Measurements from ENCODE around the gene FAM78A. TPM values are rescaled to one million over a fixed set of nuclear protein-coding genes. Genes with fewer than 3 reads are reported as not detected.

Gene FAM78A
- total and polyA plus RNA-seq, 11 donors, result 13.6 to 37.9 (median 33.4) TPM

- intact Hi-C loops (cut with DNase I), result loop anchor here in 2 of 10 donors (5.0 kb wide), 1 partner anchor 42 kb away; no protein-coding TSS in a partner anchor
- Histone ChIP-seq H3K27me3 (no peaks in the 10 kb centered on the region), H3K4me1 (peaks cover 0 to 74% (median 25%) of the 10 kb centered on the region in 12 donors), H3K9me3 (no peaks in the 10 kb centered on the region), H3K36me3 (peaks cover 0 to 14% (median 0%) of the 10 kb centered on the region in 9 donors), H3K4me3 (peak overlapping the region; percentile 57 to 88 (median 62)), H3K27ac (peak overlapping the region; percentile 78 to 98 (median 94))
- DNase-seq, result peak in 1 of 5 donors; percentile 42
- TF ChIP-seq POLR2A (IDR thresholded peaks at IDR 0.05), result no peak
- TF ChIP-seq CTCF (IDR thresholded peaks at IDR 0.05), result no peak
- WGBS, 4 donors, result 36 to 45% (median 39%) methylated on average over 18 to 34 of the region's 34 CpGs
- peak in 3 of 4 donors; percentile 21 to 25 (median 23) for ATAC-seq
Observed at GRCh38 chr9:131290036-131290766, 13.9 kb upstream of the FAM78A start.

GRCh38 chr9:131289301-131290035 lies 13.2 kb upstream of the FAM78A start, which contains the start of gene PLPP7:
TSS of gene PLPP7 (plus strand) at chr9:131289723. CDS start at chr9:131289998, 275 bp downstream.
- DNase-seq, result peak; percentile 88 to 95 (median 89)
- Histone ChIP-seq H3K36me3 (peaks cover 0 to 14% (median 0%) of the 10 kb centered on the region in 9 donors), H3K9me3 (no peaks in the 10 kb centered on the region), H3K4me1 (peaks cover 0 to 71% (median 25%) of the 10 kb centered on the region in 12 donors), H3K4me3 (peak within 1 kb of the TSS; percentile 57 to 88 (median 62)), H3K27me3 (no peaks in the 10 kb centered on the region), H3K27ac (peak within 1 kb of the TSS; percentile 78 to 98 (median 94))
- ATAC-seq, result peak; percentile 88 to 94 (median 91)
- 9 to 27% (median 26%) methylated on average over 20 to 28 of the region's 28 CpGs for WGBS, 4 donors
- TF ChIP-seq CTCF (IDR thresholded peaks at IDR 0.05) (peak in 1 of 12 donors; percentile 2), POLR2A (IDR thresholded peaks at IDR 0.05) (peak; percentile 61 to 92)
- intact Hi-C loops (cut with DNase I), result loop anchor here in 3 of 10 donors (5.0 to 10.0 kb wide), 2 partner anchors 43 to 45 kb away; no protein-coding TSS in a partner anchor

- no peak for ATAC-seq
- 75 to 92% (median 81%) methylated on average over 7 to 9 of the region's 9 CpGs for WGBS, 4 donors
- Histone ChIP-seq H3K9me3 (no peaks in the 10 kb centered on the region), H3K4me3 (no peak overlapping the region), H3K27ac (peak overlapping the region in 11 of 12 donors; percentile 82 to 98 (median 95)), H3K36me3 (peaks cover 0 to 12% (median 0%) of the 10 kb centered on the region in 9 donors), H3K4me1 (peaks cover 3 to 65% (median 18%) of the 10 kb centered on the region in 12 donors), H3K27me3 (peaks cover 0 to 2% (median 0%) of the 10 kb centered on the region in 9 donors)
- DNase-seq, result no peak
- no peak for TF ChIP-seq CTCF (IDR thresholded peaks at IDR 0.05)
- TF ChIP-seq POLR2A (IDR thresholded peaks at IDR 0.05), result no peak
- intact Hi-C loops (cut with DNase I), result loop anchor here in 1 of 10 donors (10.0 kb wide), 1 partner anchor 47 kb away; no protein-coding TSS in a partner anchor
Observed at GRCh38 chr9:131288217-131288616, 11.9 kb upstream of the FAM78A start.
